Measurements from ENCODE around the gene GREB1L. TPM values are rescaled to one million over a fixed set of nuclear protein-coding genes. Genes with fewer than 3 reads are reported as not detected.

Gene GREB1L
- total and polyA plus RNA-seq, 2 donors (not counting 1 experiment from before 2014, with no cell fraction given), result 0.33 to 0.41 TPM

GRCh38 chr18:21241301-21242048, 557 bp upstream of the GREB1L start:
- Histone ChIP-seq H3K9ac (ENCODE audit: insufficient read depth, low read length) (no peak overlapping the region), H2AFZ (ENCODE audit: low read length) (no peak overlapping the region), H3K4me2 (ENCODE audit: extremely low read depth, insufficient read depth, low read length) (no peak overlapping the region)

GRCh38 chr18:21242780-21243401, 859 bp downstream of the GREB1L start:
- Histone ChIP-seq H2AFZ (ENCODE audit: low read length) (no peak overlapping the region), H3K36me3 (ENCODE audit: control insufficient read depth, insufficient read depth, low read length) (no peaks in the 10 kb centered on the region), H3K4me2 (ENCODE audit: extremely low read depth, insufficient read depth, low read length) (no peak overlapping the region), H3K4me1 (ENCODE audit: control insufficient read depth, extremely low read depth, insufficient read depth, low read length) (no peaks in the 10 kb centered on the region), H3K9ac (ENCODE audit: insufficient read depth, low read length) (no peak overlapping the region), H3K79me2 (ENCODE audit: control insufficient read depth, insufficient read depth, low read length) (no peaks in the 10 kb centered on the region), H3K4me3 (replicated peaks in 1 of 4; ENCODE audit: control extremely low read depth in 1 of 4, insufficient read depth in 1 of 4, low read depth in 3 of 4, low read length in 4 of 4) (peak overlapping the region; percentile 12 to 49 (median 41)), H3K27me3 (ENCODE audit: control insufficient read depth, insufficient read depth, low read length) (peaks cover 31% of the 10 kb centered on the region), H3K9me3 (ENCODE audit: control insufficient read depth, insufficient read depth, low read depth, low read length) (no peaks in the 10 kb centered on the region), H3K27ac (ENCODE audit: insufficient read depth, low read length) (no peak overlapping the region), H4K20me1 (ENCODE audit: control insufficient read depth, extremely low read depth, insufficient read depth, low read length) (no peaks in the 10 kb centered on the region)
- DNase-seq (ENCODE audit: low read depth in 2 of 2), result peak; percentile 3 to 38
- peak; percentile 86 for TF ChIP-seq EZH2 (IDR thresholded peaks at IDR 0.05; ENCODE audit: low read length, missing control alignments)
- TF ChIP-seq CTCF (conservative IDR thresholded peaks at IDR 0.05 in 1 of 2, IDR thresholded peaks at IDR 0.05 in 1 of 2; ENCODE audit: low read depth in 1 of 2, low read length in 2 of 2), result no peak

More at GRCh38 chr18:21241301-21242048, 557 bp upstream of the GREB1L start:
- peak overlapping the region in 1 of 4 experiments; percentile 7 for H3K4me3 ChIP-seq (replicated peaks in 1 of 4; ENCODE audit: control extremely low read depth in 1 of 4, insufficient read depth in 1 of 4, low read depth in 3 of 4, low read length in 4 of 4)
- peaks cover 31% of the 10 kb centered on the region for H3K27me3 ChIP-seq (ENCODE audit: control insufficient read depth, insufficient read depth, low read length)
- H4K20me1 ChIP-seq (ENCODE audit: control insufficient read depth, extremely low read depth, insufficient read depth, low read length), result no peaks in the 10 kb centered on the region
- TF ChIP-seq CTCF (conservative IDR thresholded peaks at IDR 0.05 in 1 of 2, IDR thresholded peaks at IDR 0.05 in 1 of 2; ENCODE audit: low read depth in 1 of 2, low read length in 2 of 2) (no peak), EZH2 (IDR thresholded peaks at IDR 0.05; ENCODE audit: low read length, missing control alignments) (peak; percentile 53)
- H3K79me2 ChIP-seq (ENCODE audit: control insufficient read depth, insufficient read depth, low read length), result no peaks in the 10 kb centered on the region
- H3K9me3 ChIP-seq (ENCODE audit: control insufficient read depth, insufficient read depth, low read depth, low read length), result no peaks in the 10 kb centered on the region
- H3K27ac ChIP-seq (ENCODE audit: insufficient read depth, low read length), result no peak overlapping the region
- no peaks in the 10 kb centered on the region for H3K4me1 ChIP-seq (ENCODE audit: control insufficient read depth, extremely low read depth, insufficient read depth, low read length)
- H3K36me3 ChIP-seq (ENCODE audit: control insufficient read depth, insufficient read depth, low read length), result no peaks in the 10 kb centered on the region
- DNase-seq (ENCODE audit: low read depth in 2 of 2), result no peak

- no peaks in the 10 kb centered on the region for H4K20me1 ChIP-seq (ENCODE audit: control insufficient read depth, extremely low read depth, insufficient read depth, low read length)
- H2AFZ ChIP-seq (ENCODE audit: low read length), result no peak overlapping the region
- TF ChIP-seq EZH2 (IDR thresholded peaks at IDR 0.05; ENCODE audit: low read length, missing control alignments) (no peak), CTCF (conservative IDR thresholded peaks at IDR 0.05 in 1 of 2, IDR thresholded peaks at IDR 0.05 in 1 of 2; ENCODE audit: low read depth in 1 of 2, low read length in 2 of 2) (no peak)
- H3K27ac ChIP-seq (ENCODE audit: insufficient read depth, low read length), result no peak overlapping the region
- no peaks in the 10 kb centered on the region for H3K9me3 ChIP-seq (ENCODE audit: control insufficient read depth, insufficient read depth, low read depth, low read length)
- H3K27me3 ChIP-seq (ENCODE audit: control insufficient read depth, insufficient read depth, low read length), result no peaks in the 10 kb centered on the region
- no peaks in the 10 kb centered on the region for H3K79me2 ChIP-seq (ENCODE audit: control insufficient read depth, insufficient read depth, low read length)
- H3K36me3 ChIP-seq (ENCODE audit: control insufficient read depth, insufficient read depth, low read length), result no peaks in the 10 kb centered on the region
- H3K9ac ChIP-seq (ENCODE audit: insufficient read depth, low read length), result no peak overlapping the region
- no peak for DNase-seq (ENCODE audit: low read depth in 2 of 2)
- no peak overlapping the region for H3K4me3 ChIP-seq (replicated peaks in 1 of 4; ENCODE audit: control extremely low read depth in 1 of 4, insufficient read depth in 1 of 4, low read depth in 3 of 4, low read length in 4 of 4)
- no peaks in the 10 kb centered on the region for H3K4me1 ChIP-seq (ENCODE audit: control insufficient read depth, extremely low read depth, insufficient read depth, low read length)
- no peak overlapping the region for H3K4me2 ChIP-seq (ENCODE audit: extremely low read depth, insufficient read depth, low read length)
These were observed 12.5 kb downstream of the GREB1L start for GRCh38 chr18:21254576-21254975.

Measured in fibroblast of lung (primary cell).